Left lung (tissue), 10 donors: ENCODE measurements around the gene ARSA. TPM values are rescaled to one million over a fixed set of nuclear protein-coding genes. Genes with fewer than 3 reads are reported as not detected.

Experiments used
- ATAC-seq: fragments of 200-7000 bp; cut with Tn5 transposase; one replicate; pipeline ENCODE4 v1.9.1; 2020; ENCODE audit warnings: moderate library complexity
- DNase-seq, 4 donors: peaks; one replicate each; pipeline ENCODE4 v3.0.0-alpha.2; 2013 to 2020
- H3K27ac ChIP-seq, 2 donors: fragments of 200-600 bp; sonication (generic) in 1 of 2; one replicate each; pipeline versions ENCODE4 v1.5.0 to v1.8.0; 2020 to 2021
- H3K27me3 ChIP-seq, 2 donors: fragments of 200-600 bp; sonication (generic) in 1 of 2; one replicate each; pipeline versions ENCODE4 v1.5.0 to v1.8.0; 2020 to 2021
- H3K36me3 ChIP-seq, 2 donors: fragments of 200-600 bp; sonication (generic) in 1 of 2; one replicate each; pipeline versions ENCODE4 v1.5.0 to v1.8.0; 2020 to 2021
- H3K4me1 ChIP-seq, 2 donors: fragments of 200-600 bp; one replicate each; pipeline ENCODE4 v1.8.0; 2021
- H3K4me3 ChIP-seq, 2 donors: fragments of 200-600 bp; sonication (generic) in 1 of 2; one replicate each; pipeline versions ENCODE4 v1.5.0 to v1.8.0; 2020 to 2021; ENCODE audit warnings: mild to moderate bottlenecking in 1 of 2
- H3K9me3 ChIP-seq, 2 donors: fragments of 200-600 bp; sonication (generic) in 1 of 2; one replicate each; pipeline versions ENCODE4 v1.5.0 to v1.8.0; 2020 to 2021
- CTCF ChIP-seq, 2 donors: fragments of 200-600 bp; sonication (generic) in 1 of 2; IDR thresholded peaks; one replicate each; pipeline versions ENCODE4 v1.5.0 to v1.8.0; 2021; ENCODE audit warnings: antibody characterized with exemption in 2 of 2
- intact Hi-C, 2 donors: fragments of 100-400 bp; cut with DNase I; formaldehyde crosslinking; loops; one replicate each; pipeline versions ENCODE4 v1.11.2 to v1.14.2; 2022
- polyA plus RNA-seq, 6 donors: library from polyadenylated mRNA; unstranded; fragments of 120-200 nt; gene quantifications; one replicate each; pipeline ENCODE4 v1.2.1, GENCODE V29; 2013; ENCODE audit not compliant: insufficient read length in 6 of 6
- total RNA-seq, 2 donors: library from RNA; stranded (reverse); fragmentation: NEBNext Ultra II Directional; extraction: Animal tissue kit (Norgen Biotek cat#: 25700); gene quantifications; one replicate each; pipeline ENCODE4 v1.2.1, GENCODE V29; 2021
- donor health status: DM: no; HTN: yes; CAD: no.
- donor health status: DM: no; HTN: no; CAD: no.

Gene ARSA
- total and polyA plus RNA-seq, 8 donors, result 17.8 to 58.0 (median 21.0) TPM

- no peaks in the 10 kb centered on the region for H3K4me1 ChIP-seq
- ATAC-seq (no peak), DNase-seq (no peak)
- peaks cover 14 to 89% of the 10 kb centered on the region in 2 donors for H3K27me3 ChIP-seq
- H3K9me3 ChIP-seq, result no peaks in the 10 kb centered on the region
- intact Hi-C loops, result no loop called here
- no peak for TF ChIP-seq CTCF (IDR thresholded peaks at IDR 0.05)
- H3K4me3 ChIP-seq, result no peak overlapping the region
- H3K27ac ChIP-seq, result no peak overlapping the region
- H3K36me3 ChIP-seq, result no peaks in the 10 kb centered on the region
Observed at GRCh38 chr22:50606165-50606945, 21.6 kb downstream of the ARSA start.

GRCh38 chr22:50605613-50606074, 22.3 kb downstream of the ARSA start:
- Histone ChIP-seq H3K27me3 (peaks cover 19 to 89% of the 10 kb centered on the region in 2 donors), H3K4me1 (peaks cover 0 to 1% of the 10 kb centered on the region in 2 donors), H3K4me3 (no peak overlapping the region), H3K27ac (no peak overlapping the region), H3K36me3 (no peaks in the 10 kb centered on the region), H3K9me3 (no peaks in the 10 kb centered on the region)
- DNase-seq (peak in 1 of 4 donors; percentile 68), ATAC-seq (no peak)
- intact Hi-C loops, result no loop called here
- no peak for TF ChIP-seq CTCF (IDR thresholded peaks at IDR 0.05)

- no peak for TF ChIP-seq CTCF (IDR thresholded peaks at IDR 0.05)
- Histone ChIP-seq H3K4me3 (no peak overlapping the region), H3K27ac (no peak overlapping the region), H3K27me3 (peaks cover 19 to 89% of the 10 kb centered on the region in 2 donors), H3K9me3 (no peaks in the 10 kb centered on the region), H3K4me1 (peaks cover 0 to 7% of the 10 kb centered on the region in 2 donors), H3K36me3 (no peaks in the 10 kb centered on the region)
- intact Hi-C loops, result no loop called here
- no peak for ATAC-seq
- DNase-seq, result peak in 1 of 4 donors; percentile 67
Observed at GRCh38 chr22:50605002-50605612, 22.8 kb downstream of the ARSA start.

GRCh38 chr22:50604256-50605001, 23.5 kb downstream of the ARSA start:
- Histone ChIP-seq H3K36me3 (no peaks in the 10 kb centered on the region), H3K27ac (no peak overlapping the region), H3K9me3 (no peaks in the 10 kb centered on the region), H3K4me3 (no peak overlapping the region), H3K4me1 (peaks cover 0 to 10% of the 10 kb centered on the region in 2 donors), H3K27me3 (peaks cover 25 to 93% of the 10 kb centered on the region in 2 donors)
- ATAC-seq (no peak), DNase-seq (peak in 1 of 4 donors; percentile 67)
- no peak for TF ChIP-seq CTCF (IDR thresholded peaks at IDR 0.05)
- intact Hi-C loops, result no loop called here
